Mesendoderm (in vitro differentiated cells): Measurements from ENCODE around the gene IL27RA.
A peak's percentile ranks its signal among the peaks of the same experiment; 100 is the strongest.

Source experiments
- DNase-seq: peaks from one replicate; pipeline ENCODE4 v3.0.0; 2013
- H2AK5ac ChIP-seq: 2 replicates; pipeline ENCODE4 v1.6.1; 2013; ENCODE audit warnings: low read length, inconsistent platforms
- H2BK120ac ChIP-seq: 2 replicates; pipeline ENCODE4 v1.6.1; 2013; ENCODE audit warnings: low read depth, mild to moderate bottlenecking, low read length, moderate library complexity, mixed read lengths
- H2BK15ac ChIP-seq: replicated peaks from 2 replicates; pipeline ENCODE4 v1.6.1; 2013; ENCODE audit warnings: low read depth, mild to moderate bottlenecking, moderate library complexity
- H2BK5ac ChIP-seq: 2 replicates; pipeline ENCODE4 v1.6.1; 2013; ENCODE audit warnings: low read length, inconsistent platforms
- H3K18ac ChIP-seq: 2 replicates; pipeline ENCODE4 v1.6.1; 2013; ENCODE audit warnings: mild to moderate bottlenecking, low read length, mixed read lengths
- H3K23ac ChIP-seq: one replicate; pipeline ENCODE4 v1.6.1; 2013; ENCODE audit warnings: low read length
- H3K27ac ChIP-seq: 2 replicates; pipeline ENCODE4 v1.5.1; 2013; ENCODE audit warnings: low read depth, mild to moderate bottlenecking, inconsistent platforms, low read length, moderate library complexity
- H3K27me3 ChIP-seq: 2 replicates; pipeline ENCODE4 v1.6.1; 2013; ENCODE audit warnings: low read length, control low read depth, mild to moderate bottlenecking, inconsistent platforms; ENCODE audit not compliant: insufficient read depth, poor library complexity
- H3K36me3 ChIP-seq: 2 replicates; pipeline ENCODE4 v1.6.1; 2013; ENCODE audit warnings: low read length, inconsistent platforms; ENCODE audit not compliant: control insufficient read depth, insufficient read depth
- H3K4ac ChIP-seq: one replicate; pipeline ENCODE4 v1.6.1; 2013; ENCODE audit warnings: low read depth, mild to moderate bottlenecking, low read length, moderate library complexity
- H3K4me1 ChIP-seq: 2 replicates; pipeline ENCODE4 v1.6.1; 2013; ENCODE audit warnings: low read depth, low read length, inconsistent platforms; ENCODE audit not compliant: control insufficient read depth
- H3K4me2 ChIP-seq: 2 replicates; pipeline ENCODE4 v1.6.1; 2013; ENCODE audit warnings: low read length
- H3K4me3 ChIP-seq: 2 replicates; pipeline ENCODE4 v1.5.1; 2013; ENCODE audit warnings: mild to moderate bottlenecking, low read length
- H3K56ac ChIP-seq: one replicate; pipeline ENCODE4 v1.6.1; 2013; ENCODE audit warnings: low read length
- H3K79me1 ChIP-seq: 2 replicates; pipeline ENCODE4 v1.6.1; 2013; ENCODE audit warnings: low read length, inconsistent platforms
- H3K79me2 ChIP-seq: 2 replicates; pipeline ENCODE4 v1.6.1; 2013; ENCODE audit warnings: mild to moderate bottlenecking, low read length; ENCODE audit not compliant: control insufficient read depth, insufficient read depth
- H3K9ac ChIP-seq: 2 replicates; pipeline ENCODE4 v1.6.1; 2013; ENCODE audit warnings: low read length, inconsistent platforms
- H4K5ac ChIP-seq: one replicate; pipeline ENCODE4 v1.6.1; 2013; ENCODE audit warnings: low read length
- H4K8ac ChIP-seq: one replicate; pipeline ENCODE4 v1.6.1; 2013; ENCODE audit warnings: low read depth, mild to moderate bottlenecking, control low read depth, low read length, moderate library complexity
- WGBS: extraction: QIAGEN DNeasy Blood & Tissue Kit; methylation state at CpG from one replicate; pipeline ENCODE4 v1.1.7; 2013; ENCODE audit warnings: low lambda C conversion rate, missing lambda C conversion rate; ENCODE audit not compliant: insufficient coverage; ENCODE audit errors: extremely low coverage; 5-methylcytosine and 5-hydroxymethylcytosine counted together

Gene IL27RA

GRCh38 chr19:13996928-13997630 is 34.5 kb upstream of the IL27RA start:
- Histone ChIP-seq H2BK15ac (no peak overlapping the region), H3K9ac (no peak overlapping the region), H3K4me2 (no peak overlapping the region), H3K23ac (no peak overlapping the region), H2BK120ac (no peak overlapping the region), H4K5ac (no peak overlapping the region), H3K27me3 (no peaks in the 10 kb centered on the region), H3K79me1 (peaks cover 8% of the 10 kb centered on the region), H3K4me1 (no peaks in the 10 kb centered on the region), H2AK5ac (no peak overlapping the region), H3K27ac (no peak overlapping the region), H3K4ac (no peak overlapping the region), H3K18ac (no peak overlapping the region), H3K79me2 (peaks cover 2% of the 10 kb centered on the region), H3K4me3 (no peak overlapping the region), H3K56ac (no peak overlapping the region), H2BK5ac (no peak overlapping the region), H4K8ac (no peak overlapping the region), H3K36me3 (no peaks in the 10 kb centered on the region)
- WGBS = no CpG with 5 or more reads among the region's 22 CpGs
- no peak for DNase-seq

- Histone ChIP-seq H3K36me3 (no peaks in the 10 kb centered on the region), H3K4ac (no peak overlapping the region), H3K23ac (no peak overlapping the region), H4K8ac (no peak overlapping the region), H3K27ac (no peak overlapping the region), H2BK120ac (no peak overlapping the region), H3K56ac (no peak overlapping the region), H3K9ac (no peak overlapping the region), H3K4me1 (no peaks in the 10 kb centered on the region), H2AK5ac (no peak overlapping the region), H2BK5ac (no peak overlapping the region), H2BK15ac (no peak overlapping the region), H3K79me1 (peaks cover 10% of the 10 kb centered on the region), H3K18ac (no peak overlapping the region), H3K4me2 (no peak overlapping the region), H4K5ac (no peak overlapping the region), H3K27me3 (no peaks in the 10 kb centered on the region), H3K79me2 (peaks cover 2% of the 10 kb centered on the region), H3K4me3 (no peak overlapping the region)
- no CpG with 5 or more reads among the region's 6 CpGs for WGBS
- DNase-seq = peak; percentile 29
These were observed 34.0 kb upstream of the IL27RA start for GRCh38 chr19:13997631-13997962.

- no peak overlapping the region for H2BK120ac ChIP-seq
- H3K4me2 ChIP-seq = no peak overlapping the region
- no peaks in the 10 kb centered on the region for H3K27me3 ChIP-seq
- H2BK15ac ChIP-seq = no peak overlapping the region
- peaks cover 3% of the 10 kb centered on the region for H3K79me2 ChIP-seq
- no peak overlapping the region for H3K4me3 ChIP-seq
- H4K5ac ChIP-seq = no peak overlapping the region
- H2BK5ac ChIP-seq = no peak overlapping the region
- DNase-seq = no peak
- H3K4ac ChIP-seq = no peak overlapping the region
- no peak overlapping the region for H2AK5ac ChIP-seq
- no peak overlapping the region for H3K56ac ChIP-seq
- H3K36me3 ChIP-seq = no peaks in the 10 kb centered on the region
- no peak overlapping the region for H4K8ac ChIP-seq
- peaks cover 12% of the 10 kb centered on the region for H3K79me1 ChIP-seq
- H3K27ac ChIP-seq = no peak overlapping the region
- no CpG with 5 or more reads among the region's 1 CpG for WGBS
- no peak overlapping the region for H3K23ac ChIP-seq
- H3K9ac ChIP-seq = no peak overlapping the region
- no peak overlapping the region for H3K18ac ChIP-seq
- H3K4me1 ChIP-seq = no peaks in the 10 kb centered on the region
These were observed 33.1 kb upstream of the IL27RA start for GRCh38 chr19:13998426-13998825.

DNA sequence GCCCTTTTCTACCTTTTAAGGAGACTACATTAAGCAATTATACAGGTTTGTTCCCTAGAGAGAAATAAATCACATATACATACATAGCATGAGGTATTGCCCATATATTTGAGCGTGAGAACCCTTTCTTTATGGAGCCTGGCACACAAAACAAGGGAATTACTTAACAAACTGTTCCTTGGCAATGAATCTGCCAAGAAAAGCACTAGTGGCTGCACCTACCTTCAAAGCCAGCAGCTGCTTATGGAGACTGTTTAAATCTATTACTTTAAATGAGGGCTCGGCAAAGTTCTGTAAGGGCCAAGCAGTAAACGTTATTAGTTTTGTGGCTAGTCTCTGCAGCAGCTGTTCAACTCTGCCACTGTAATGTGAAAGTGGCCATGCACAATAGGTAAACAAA is 32.5 kb upstream of the IL27RA start:
- Histone ChIP-seq H4K8ac (no peak overlapping the region), H3K27me3 (no peaks in the 10 kb centered on the region), H3K4ac (no peak overlapping the region), H3K36me3 (no peaks in the 10 kb centered on the region), H3K18ac (no peak overlapping the region), H2AK5ac (no peak overlapping the region), H3K56ac (no peak overlapping the region), H3K4me1 (no peaks in the 10 kb centered on the region), H2BK5ac (no peak overlapping the region), H3K9ac (no peak overlapping the region), H3K23ac (no peak overlapping the region), H2BK15ac (no peak overlapping the region), H4K5ac (no peak overlapping the region), H3K4me3 (no peak overlapping the region), H3K79me2 (peaks cover 3% of the 10 kb centered on the region), H3K79me1 (peaks cover 12% of the 10 kb centered on the region), H3K27ac (no peak overlapping the region), H2BK120ac (no peak overlapping the region), H3K4me2 (no peak overlapping the region)
- no peak for DNase-seq
- no CpG with 5 or more reads among the region's 3 CpGs for WGBS

DNA sequence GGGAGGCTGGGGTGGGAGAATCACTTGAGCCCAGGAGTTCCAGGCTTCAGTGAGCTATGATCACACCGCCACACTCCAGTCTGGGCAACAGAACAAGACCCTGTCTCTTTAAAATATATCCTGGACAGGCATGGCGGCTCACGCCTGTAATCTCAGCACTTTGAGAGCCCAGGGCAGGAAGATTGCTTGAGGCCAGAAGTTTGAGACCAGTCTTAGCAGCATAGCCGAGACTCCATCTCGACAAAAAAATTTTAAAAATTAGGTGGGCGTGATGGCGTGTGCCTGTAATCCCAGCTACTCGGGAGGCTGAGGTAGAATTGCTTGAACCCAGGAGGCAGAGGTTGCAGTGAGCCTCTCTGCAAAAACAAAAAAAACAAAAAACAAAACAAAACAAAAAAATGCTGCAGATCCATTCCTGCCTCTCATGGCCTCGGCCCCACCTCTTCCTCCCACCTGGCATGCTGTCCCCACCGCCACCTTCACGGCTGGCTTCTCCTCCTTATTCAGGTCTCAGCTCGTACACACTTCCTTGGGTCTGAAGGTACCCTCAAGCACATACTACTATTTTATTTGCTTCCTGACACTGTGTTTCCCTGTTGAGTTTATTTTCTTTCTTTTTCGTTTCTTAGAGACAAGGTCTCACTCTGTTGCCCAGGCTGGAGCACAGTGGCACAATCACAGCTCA is 30.7 kb upstream of the IL27RA start:
- H3K4ac ChIP-seq = no peak overlapping the region
- H3K27me3 ChIP-seq = no peaks in the 10 kb centered on the region
- no peak overlapping the region for H2BK15ac ChIP-seq
- no peak overlapping the region for H3K18ac ChIP-seq
- H2AK5ac ChIP-seq = no peak overlapping the region
- no peaks in the 10 kb centered on the region for H3K36me3 ChIP-seq
- H2BK120ac ChIP-seq = no peak overlapping the region
- H3K9ac ChIP-seq = no peak overlapping the region
- no peak overlapping the region for H4K5ac ChIP-seq
- H3K4me1 ChIP-seq = no peaks in the 10 kb centered on the region
- H3K4me2 ChIP-seq = no peak overlapping the region
- no peak overlapping the region for H3K23ac ChIP-seq
- no CpG with 5 or more reads among the region's 13 CpGs for WGBS
- no peak overlapping the region for H3K4me3 ChIP-seq
- no peak overlapping the region for H3K56ac ChIP-seq
- no peak overlapping the region for H3K27ac ChIP-seq
- peaks cover 7% of the 10 kb centered on the region for H3K79me2 ChIP-seq
- H4K8ac ChIP-seq = no peak overlapping the region
- DNase-seq = no peak
- no peak overlapping the region for H2BK5ac ChIP-seq
- peaks cover 14% of the 10 kb centered on the region for H3K79me1 ChIP-seq
